KG1 (cell line): ENCODE results near the gene HYAL1.
A peak's percentile ranks its signal among the peaks of the same experiment; 100 is the strongest.
"Not testable (repeated sequence)": the region's sequence is repeated elsewhere in the genome, so short reads cannot be mapped to it uniquely, and the experiment has no call there.

ENCODE experiments used
- DNase-seq: peaks from one replicate; lab custom pipeline; 2025; lab: John Stamatoyannopoulos, UW

HYAL1 gene

DNA sequence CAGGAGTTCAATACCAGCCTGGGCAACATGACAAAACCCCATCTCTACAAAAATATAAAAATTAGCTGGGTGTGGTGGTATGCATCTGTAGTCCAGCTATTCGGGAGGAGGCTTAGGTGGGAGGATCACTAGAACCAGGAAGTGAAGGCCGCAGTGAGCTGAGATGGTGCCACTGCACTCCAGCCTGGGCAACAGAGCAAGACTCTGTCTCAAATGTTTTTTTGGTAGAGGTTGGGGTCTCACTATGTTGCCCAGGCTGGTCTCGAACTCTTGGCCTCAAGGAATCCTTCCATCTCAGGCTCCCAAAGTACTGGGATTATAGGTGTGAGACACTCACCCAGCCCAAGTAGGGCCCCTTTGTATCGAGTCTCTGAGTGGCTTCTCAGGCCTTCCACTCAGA lies 9.3 kb downstream of the HYAL1 start:
- DNase-seq, result no peak

- DNase-seq, result no peak
Observed at GRCh38 chr3:50293079-50293801, 10.1 kb downstream of the HYAL1 start.

DNA sequence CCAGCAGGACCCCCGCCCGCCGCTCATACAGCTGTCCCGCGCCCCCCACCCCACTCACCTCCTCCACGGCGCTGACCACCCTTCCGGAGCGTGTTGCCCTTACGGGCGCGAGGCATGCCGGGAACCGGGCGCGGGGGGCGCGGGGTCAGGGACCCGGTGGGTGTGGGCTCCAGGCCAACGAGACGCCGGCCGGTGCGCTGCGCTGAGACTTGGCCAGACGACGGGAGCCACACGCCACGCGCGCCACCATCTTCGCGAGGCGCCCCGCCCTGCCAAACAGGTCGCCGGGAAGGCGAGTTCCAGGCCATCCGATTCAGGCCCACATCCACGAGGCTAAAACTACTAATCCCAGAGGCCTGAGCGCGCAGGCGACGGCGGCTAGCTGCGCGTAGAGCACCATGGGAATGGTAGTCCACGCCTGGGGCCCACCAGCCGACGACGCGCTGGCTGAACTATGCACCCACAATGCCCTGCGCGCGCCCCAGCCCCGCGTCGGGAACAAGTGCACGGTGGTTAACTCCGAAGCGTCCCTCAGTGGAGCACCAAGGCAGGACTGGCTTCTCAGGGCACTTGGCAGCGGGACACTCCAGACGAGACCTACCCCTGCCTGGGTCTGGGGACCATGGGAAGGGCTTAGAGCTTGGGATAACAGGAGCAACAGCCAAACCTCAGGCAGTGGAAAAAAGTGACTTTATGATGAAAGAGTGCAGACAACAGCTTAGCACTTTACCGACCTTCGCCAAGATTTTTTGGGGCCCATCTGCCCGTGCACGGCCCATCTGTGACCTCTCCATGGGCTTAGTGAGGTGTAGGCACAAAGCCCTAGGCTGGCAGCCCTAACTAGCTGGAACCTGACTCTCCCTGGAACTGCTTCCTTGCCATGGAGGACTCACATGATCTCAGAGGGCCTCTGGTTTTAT lies 11.0 kb downstream of the HYAL1 start, which contains the start of gene IFRD2:
Gene IFRD2 (minus strand): TSS at position 271 of the 920 bp plus-strand sequence. CDS start 155 bp downstream, at position 116.
- DNase-seq, result peak; percentile 93

DNA sequence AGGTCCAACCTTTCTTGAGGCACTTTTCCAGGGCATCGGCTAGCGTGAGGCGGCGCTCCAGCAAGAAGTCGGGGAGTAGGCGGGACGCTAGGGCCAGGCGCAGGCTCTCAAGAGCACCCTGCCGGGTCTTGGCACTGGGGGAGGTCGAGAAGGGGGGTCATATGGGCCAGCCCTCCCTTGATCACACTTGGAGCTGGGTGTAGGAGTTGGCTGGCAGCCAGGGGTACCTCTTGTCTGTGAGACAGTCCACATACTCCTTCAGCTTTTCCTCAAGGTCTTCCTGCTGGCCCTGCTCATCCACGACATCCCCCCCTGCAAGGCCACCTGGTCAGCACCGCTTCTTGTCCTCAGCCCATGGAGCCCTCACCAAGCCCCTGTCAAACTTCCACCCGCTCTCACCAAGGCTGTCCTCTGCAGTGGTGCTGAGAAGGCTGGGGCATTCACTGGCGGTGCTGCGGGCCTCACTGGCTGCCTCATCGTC lies 13.2 kb downstream of the HYAL1 start:
- no peak for DNase-seq

DNA sequence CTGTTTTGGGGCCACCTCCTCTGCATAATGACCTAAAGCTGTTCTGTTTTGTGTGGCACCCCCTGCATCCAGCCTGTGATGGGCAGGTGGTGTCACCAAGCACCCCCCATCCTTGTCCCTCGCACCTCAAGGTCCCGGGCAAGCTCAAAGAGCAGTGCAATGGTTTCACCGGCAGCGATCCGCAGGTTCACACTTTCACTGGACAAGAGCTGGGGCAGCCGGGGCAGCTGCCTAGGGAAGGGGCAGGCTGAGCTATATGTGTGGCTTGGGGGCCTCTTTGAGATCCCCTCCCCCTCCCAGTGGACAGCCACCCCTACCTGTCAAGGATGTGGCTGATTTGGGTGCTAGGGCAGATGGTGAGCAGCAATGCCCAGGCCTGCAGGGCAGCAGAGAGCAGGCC lies 14.2 kb downstream of the HYAL1 start:
- DNase-seq, result no peak

DNA sequence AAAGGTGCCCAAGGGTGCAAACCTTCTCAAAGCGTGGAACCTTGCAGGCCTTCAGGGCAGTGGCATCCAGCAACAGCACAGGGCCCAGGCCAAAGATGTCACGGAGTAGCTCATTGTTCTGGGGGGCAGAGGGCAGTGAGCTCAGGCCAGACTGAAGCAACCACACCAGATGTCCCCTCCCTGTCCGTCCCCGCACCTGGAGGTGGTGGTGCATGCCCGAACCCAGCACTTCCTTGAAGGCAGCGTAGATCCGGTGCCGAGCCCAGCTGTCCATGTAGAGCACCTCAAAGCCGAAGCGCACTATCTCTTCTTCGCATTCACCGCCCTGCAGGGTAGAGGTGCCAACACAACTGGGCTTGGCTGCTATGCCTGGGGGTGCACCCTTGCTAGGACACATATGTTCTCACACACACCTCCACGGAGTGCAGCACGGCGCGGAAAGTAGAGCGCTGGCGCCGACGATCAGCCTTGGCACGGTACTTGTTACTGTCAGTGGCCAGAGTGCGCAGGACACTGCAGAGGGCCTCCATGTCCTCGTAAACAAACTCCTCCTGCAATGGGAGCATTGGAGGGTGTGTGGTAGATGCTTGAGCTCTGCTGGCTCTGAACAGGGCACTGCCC lies 14.9 kb downstream of the HYAL1 start:
- DNase-seq, result no peak

GRCh38 chr3:50287262-50287661 lies 16.1 kb downstream of the HYAL1 start:
- no peak for DNase-seq

- no peak for DNase-seq
Observed at GRCh38 chr3:50286322-50287227, 16.8 kb downstream of the HYAL1 start.

- not testable (repeated sequence) for DNase-seq
Observed at GRCh38 chr3:50284121-50284520, 19.3 kb downstream of the HYAL1 start.

GRCh38 chr3:50279255-50280016 lies 23.9 kb downstream of the HYAL1 start:
- DNase-seq, result no peak

- DNase-seq, result no peak
Observed at GRCh38 chr3:50278880-50279224, 24.5 kb downstream of the HYAL1 start, which contains the start of gene LSMEM2. Gene LSMEM2 (plus strand): TSS chr3:50279087. CDS start chr3:50279114, 27 bp downstream.

DNA sequence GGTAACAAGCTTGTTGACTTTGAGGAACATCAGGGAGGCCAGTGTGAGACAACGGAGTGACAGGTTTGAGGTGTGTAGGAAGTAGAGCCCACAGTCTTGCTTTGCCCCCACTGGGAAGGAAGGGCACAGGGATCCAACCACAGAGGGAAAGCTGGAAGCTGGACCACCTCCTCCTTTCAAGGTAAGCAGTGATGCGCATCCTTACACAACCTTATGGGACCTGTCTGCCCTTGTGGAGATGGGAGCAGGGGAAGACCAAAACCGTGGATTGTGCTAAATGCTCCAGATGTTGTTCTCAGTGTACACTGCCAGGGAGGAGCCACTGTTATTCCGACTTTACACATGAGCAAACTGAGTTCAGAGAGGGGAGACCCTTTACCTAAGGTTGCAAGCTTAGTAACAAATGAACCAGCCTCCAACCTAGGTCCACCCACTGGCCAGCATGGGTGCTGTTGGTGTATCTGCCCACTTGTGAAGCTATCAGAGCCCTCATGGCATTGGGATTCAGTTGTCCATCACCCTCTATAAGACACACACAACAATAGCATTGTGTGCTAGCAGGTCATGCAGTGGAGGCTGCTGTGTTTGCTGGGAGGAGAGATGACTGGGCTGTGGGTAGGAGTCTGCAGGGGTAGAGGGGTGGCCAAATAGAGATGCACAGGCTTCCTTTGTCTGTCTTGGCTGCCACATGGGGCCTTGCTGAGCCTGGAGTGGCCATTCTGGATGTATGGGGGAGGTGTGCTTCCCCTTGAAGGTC lies 25.1 kb downstream of the HYAL1 start:
- DNase-seq, result no peak

GRCh38 chr3:50276762-50277101 lies 26.6 kb downstream of the HYAL1 start:
- DNase-seq, result no peak

GRCh38 chr3:50275996-50276761 lies 27.2 kb downstream of the HYAL1 start:
- no peak for DNase-seq

DNA sequence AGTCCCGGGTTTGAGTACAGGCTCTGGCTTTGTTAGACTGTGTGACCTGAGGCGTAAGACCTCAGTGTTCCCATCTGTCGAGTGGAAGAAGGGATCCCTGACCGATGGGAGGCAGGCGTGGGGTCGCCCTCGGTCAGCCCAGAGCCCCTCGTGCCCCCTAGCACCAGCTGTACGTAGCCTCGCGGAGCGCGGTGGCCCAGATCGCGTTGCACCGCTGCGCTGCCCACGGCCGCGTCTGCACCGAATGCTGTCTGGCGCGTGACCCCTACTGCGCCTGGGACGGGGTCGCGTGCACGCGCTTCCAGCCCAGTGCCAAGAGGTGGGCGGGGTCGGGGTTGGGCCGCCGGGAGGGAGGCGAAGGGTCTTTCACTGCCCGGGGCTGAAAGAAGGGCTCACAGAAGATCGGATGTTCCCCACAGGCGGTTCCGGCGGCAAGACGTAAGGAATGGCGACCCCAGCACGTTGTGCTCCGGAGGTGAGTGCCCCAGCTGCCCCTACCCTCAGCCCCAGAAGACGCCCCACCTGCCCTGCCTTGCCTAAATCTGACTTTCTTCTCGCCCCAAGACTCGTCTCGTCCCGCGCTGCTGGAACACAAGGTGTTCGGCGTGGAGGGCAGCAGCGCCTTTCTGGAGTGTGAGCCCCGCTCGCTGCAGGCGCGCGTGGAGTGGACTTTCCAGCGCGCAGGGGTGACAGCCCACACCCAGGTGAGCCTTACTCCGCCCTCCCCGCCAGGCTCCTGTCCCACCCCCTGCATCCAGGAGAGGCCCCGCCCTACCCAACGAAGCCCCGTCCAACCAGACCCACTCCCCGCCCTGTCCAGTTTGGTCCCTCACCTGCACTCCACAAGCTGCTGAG lies 28.0 kb downstream of the HYAL1 start:
- no peak for DNase-seq

- peak; percentile 20 for DNase-seq
Observed at GRCh38 chr3:50274371-50275104, 28.8 kb downstream of the HYAL1 start.

GRCh38 chr3:50273689-50274065 lies 29.7 kb downstream of the HYAL1 start:
- DNase-seq, result no peak
